Bronchial epithelial cell (primary cell): Measurements from ENCODE around the gene EPDR1. TPM values are rescaled to one million over a fixed set of nuclear protein-coding genes. Genes with fewer than 3 reads are reported as not detected.

Source experiments
- DNase-seq: peaks from one replicate; pipeline ENCODE4 v3.0.0-alpha.2; 2010; ENCODE audit warnings: low read depth
- FAIRE-seq: peaks from 2 replicates; lab custom pipeline; 2011; peaks lifted over from hg19 to GRCh38; lab: Jason Lieb, UNC
- H3K27me3 ChIP-seq: 2 replicates; pipeline ENCODE4 v1.5.1; 2011; ENCODE audit warnings: low read length; ENCODE audit not compliant: control insufficient read depth, insufficient read depth
- H3K36me3 ChIP-seq: 2 replicates; pipeline ENCODE4 v1.5.1; 2011; ENCODE audit warnings: low read length; ENCODE audit not compliant: control insufficient read depth, insufficient read depth
- H3K4me3 ChIP-seq: 2 replicates; pipeline ENCODE4 v1.5.1; 2011; ENCODE audit warnings: mild to moderate bottlenecking, low read depth, low read length, control low read depth
- total RNA-seq: library from RNA; depleted of rRNA; stranded (reverse); fragments of >200 nt; gene quantifications from 2 replicates; pipeline ENCODE4 v1.2.1, GENCODE V29; 2014
- TF ChIP-seq, protein P1 (sequence below): IDR thresholded peaks from 2 replicates; pipeline ENCODE4 v1.5.1; 2011; ENCODE audit warnings: mild to moderate bottlenecking, moderate library complexity, low read length, control low read depth, inconsistent platforms; ENCODE audit not compliant: insufficient read depth, severe bottlenecking

Gene EPDR1
- total RNA-seq, 1 donor from 2014 or later = 5.3 TPM

DNA sequence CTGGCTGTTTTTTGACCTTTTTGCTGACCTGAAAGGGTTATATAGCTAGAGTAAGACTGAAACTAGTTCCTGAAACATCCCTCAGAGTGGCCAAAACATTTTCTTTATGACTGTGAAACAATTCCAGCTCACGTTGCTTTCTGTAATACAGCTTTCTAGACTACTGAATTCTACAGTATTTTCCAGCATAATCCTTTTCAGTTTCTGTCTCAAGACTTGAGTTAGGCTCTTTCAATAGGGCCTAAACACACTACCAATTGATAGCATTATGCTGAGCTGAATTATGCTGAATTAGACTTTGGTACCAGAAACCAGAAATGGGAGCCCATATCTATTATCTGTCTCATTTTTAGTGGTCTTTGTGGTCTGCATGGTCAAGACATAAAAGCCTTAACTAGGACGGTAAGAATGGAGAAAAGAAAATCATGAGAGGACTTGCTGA, 72.6 kb downstream of the EPDR1 start:
- no peaks in the 10 kb centered on the region for H3K27me3 ChIP-seq
- no peak overlapping the region for H3K4me3 ChIP-seq
- FAIRE-seq = no peak
- no peaks in the 10 kb centered on the region for H3K36me3 ChIP-seq
- DNase-seq = no peak
- TF ChIP-seq, protein P1, sequence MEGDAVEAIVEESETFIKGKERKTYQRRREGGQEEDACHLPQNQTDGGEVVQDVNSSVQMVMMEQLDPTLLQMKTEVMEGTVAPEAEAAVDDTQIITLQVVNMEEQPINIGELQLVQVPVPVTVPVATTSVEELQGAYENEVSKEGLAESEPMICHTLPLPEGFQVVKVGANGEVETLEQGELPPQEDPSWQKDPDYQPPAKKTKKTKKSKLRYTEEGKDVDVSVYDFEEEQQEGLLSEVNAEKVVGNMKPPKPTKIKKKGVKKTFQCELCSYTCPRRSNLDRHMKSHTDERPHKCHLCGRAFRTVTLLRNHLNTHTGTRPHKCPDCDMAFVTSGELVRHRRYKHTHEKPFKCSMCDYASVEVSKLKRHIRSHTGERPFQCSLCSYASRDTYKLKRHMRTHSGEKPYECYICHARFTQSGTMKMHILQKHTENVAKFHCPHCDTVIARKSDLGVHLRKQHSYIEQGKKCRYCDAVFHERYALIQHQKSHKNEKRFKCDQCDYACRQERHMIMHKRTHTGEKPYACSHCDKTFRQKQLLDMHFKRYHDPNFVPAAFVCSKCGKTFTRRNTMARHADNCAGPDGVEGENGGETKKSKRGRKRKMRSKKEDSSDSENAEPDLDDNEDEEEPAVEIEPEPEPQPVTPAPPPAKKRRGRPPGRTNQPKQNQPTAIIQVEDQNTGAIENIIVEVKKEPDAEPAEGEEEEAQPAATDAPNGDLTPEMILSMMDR = no peak

DNA sequence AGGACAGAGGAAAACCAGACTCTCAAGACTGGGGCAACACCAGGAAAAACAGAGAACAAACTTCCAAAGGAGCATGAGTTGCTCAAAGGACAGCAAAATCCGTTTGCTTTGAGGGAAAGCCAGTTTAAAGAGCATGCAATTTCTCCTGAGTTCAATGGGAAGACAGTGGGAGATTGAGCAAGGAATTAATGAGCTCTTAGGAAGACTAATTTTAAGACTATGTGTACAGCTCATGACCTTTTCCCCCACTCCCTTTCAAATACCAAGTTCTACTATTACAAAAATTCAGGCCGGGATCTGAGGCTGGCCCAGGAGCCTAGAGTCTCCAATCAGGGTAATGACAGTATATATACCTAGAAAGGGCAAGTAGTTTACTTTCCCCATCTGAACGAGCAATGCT, 79.2 kb downstream of the EPDR1 start:
- no peak for DNase-seq
- TF ChIP-seq, protein P1 = no peak
- H3K36me3 ChIP-seq = no peaks in the 10 kb centered on the region
- no peaks in the 10 kb centered on the region for H3K27me3 ChIP-seq
- FAIRE-seq = no peak
- H3K4me3 ChIP-seq = no peak overlapping the region

DNA sequence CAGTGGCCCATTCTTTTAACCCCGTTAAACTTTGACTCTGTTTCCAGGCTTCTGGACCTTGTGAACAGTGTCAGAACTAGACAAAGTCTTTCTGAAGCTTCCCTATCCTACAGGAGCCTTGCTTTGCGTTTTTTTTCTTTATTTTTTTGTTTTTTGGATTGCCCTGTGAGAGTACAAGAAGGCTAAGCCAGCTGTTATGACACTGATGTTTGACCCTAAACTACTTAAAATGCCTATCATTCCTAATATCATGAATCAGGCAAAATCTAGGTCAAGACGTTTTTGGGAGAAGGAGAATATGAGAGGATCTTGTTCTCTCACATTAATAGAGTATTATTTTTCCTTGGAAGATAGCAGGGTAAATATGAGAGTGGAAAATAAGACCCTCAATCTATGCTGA, 79.8 kb downstream of the EPDR1 start:
- DNase-seq = no peak
- Histone ChIP-seq H3K4me3 (no peak overlapping the region), H3K27me3 (no peaks in the 10 kb centered on the region), H3K36me3 (no peaks in the 10 kb centered on the region)
- FAIRE-seq = no peak
- TF ChIP-seq, protein P1 = no peak

Other genes starting within 250 kb of the EPDR1 start
- gene GPR141, start 236.9 kb upstream of the EPDR1 start, total RNA-seq = 0.13 and 0.26 TPM in 2 replicates
- gene NME8, start 72.0 kb upstream of the EPDR1 start, total RNA-seq = not detected in 2 replicates
- gene SFRP4, start 3.8 kb upstream of the EPDR1 start, total RNA-seq = 0.26 TPM in 1 of 2 replicates, not detected in the other